K562 (cell line): ENCODE results near the gene FMN1. TPM values are rescaled to one million over a fixed set of nuclear protein-coding genes. Genes with fewer than 3 reads are reported as not detected.

Experiments used
- ATAC-seq: fragments of 200-7000 bp; cut with Tn5 transposase; 3 replicates; pipeline ENCODE4 v1.9.1; 2020; ENCODE audit warnings: moderate library complexity
- BruUV-seq: library from RNA; stranded (reverse); fragments of 400-500 nt; replicated peaks from 2 replicates; lab custom pipeline; 2021; lab: Mats Ljungman, UMichigan
- CTCF ChIA-PET: fragments of 300-600 bp; formaldehyde crosslinking; extraction: SDS; loops from one replicate; lab custom pipeline; 2021; ENCODE audit warnings: low intra/inter-chr PET ratio; lab: Yijun Ruan, JAX
- POLR2A ChIA-PET: fragments of 300-600, 350-650 bp; sonication (Branson Sonifier 250); formaldehyde crosslinking; extraction: SDS; loops from one replicate; lab custom pipeline; 2021; ENCODE audit warnings: antibody characterized with exemption, inconsistent platforms; lab: Yijun Ruan, JAX
- DNase-seq, 4 experiments: peaks; one replicate each; pipeline versions ENCODE4 v3.0.0 to v3.0.0-alpha.2; 2011 to 2018; ENCODE audit warnings: low spot score in 3 of 4, mixed read lengths in 3 of 4; ENCODE audit errors: extremely low read depth in 1 of 4
- FAIRE-seq: peaks from 2 replicates; lab custom pipeline; 2011; peaks lifted over from hg19 to GRCh38; lab: Jason Lieb, UNC
- H2AFZ ChIP-seq: 2 replicates; pipeline ENCODE4 v1.6.0; 2011; ENCODE audit warnings: low read depth, low read length, control low read depth, inconsistent platforms
- H3K27ac ChIP-seq: fragments of 200-600 bp; 3 replicates; pipeline ENCODE4 v1.8.0; 2011; ENCODE audit warnings: low read depth, mild to moderate bottlenecking, control low read depth, inconsistent platforms, low read length, moderate library complexity, mixed read lengths; ENCODE audit errors: extremely low read depth
- H3K27me3 ChIP-seq, 2 experiments: fragments of 300-600 bp in 1 of 2; 2 replicates in 1 of 2; 3 replicates in 1 of 2; pipeline versions ENCODE4 v1.6.0 to v1.8.0; 2011; ENCODE audit warnings: inconsistent platforms in 2 of 2, low read length in 2 of 2, mild to moderate bottlenecking in 1 of 2, mixed read lengths in 1 of 2, moderate library complexity in 1 of 2; ENCODE audit not compliant: control insufficient read depth in 2 of 2, insufficient read depth in 2 of 2
- H3K36me3 ChIP-seq: fragments of 300-600 bp; 3 replicates; pipeline ENCODE4 v1.8.0; 2011; ENCODE audit warnings: mild to moderate bottlenecking, low read length, inconsistent platforms; ENCODE audit not compliant: control insufficient read depth, insufficient read depth
- H3K4me1 ChIP-seq, 2 experiments: fragments of 200-600 bp in 1 of 2; replicated peaks in 1 of 2; 2 replicates in 1 of 2; 3 replicates in 1 of 2; pipeline versions ENCODE4 v1.5.1 to v1.8.0; 2011; ENCODE audit warnings: inconsistent platforms in 2 of 2, low read length in 2 of 2, mild to moderate bottlenecking in 1 of 2, mixed read lengths in 1 of 2, moderate library complexity in 1 of 2; ENCODE audit not compliant: control insufficient read depth in 2 of 2, insufficient read depth in 2 of 2
- H3K4me2 ChIP-seq: 2 replicates; pipeline ENCODE4 v1.6.1; 2011; ENCODE audit warnings: low read length, control low read depth, inconsistent platforms, mixed read lengths; ENCODE audit not compliant: insufficient read depth
- H3K4me3 ChIP-seq: fragments of 200-600 bp; sonication (generic), shearing (Covaris generic); 2 replicates; pipeline ENCODE4 v1.5.1; 2016; ENCODE audit warnings: control low read depth, inconsistent platforms
- H3K79me2 ChIP-seq: fragments of 200-600 bp; 3 replicates; pipeline ENCODE4 v1.8.0; 2011; ENCODE audit warnings: low read length, inconsistent platforms; ENCODE audit not compliant: control insufficient read depth, insufficient read depth
- H3K9ac ChIP-seq, 2 experiments: 2 replicates each; pipeline versions ENCODE4 v1.6.0 to v1.6.1; 2011; ENCODE audit warnings: low read depth in 2 of 2, low read length in 2 of 2, control low read depth in 1 of 2, inconsistent platforms in 1 of 2, mild to moderate bottlenecking in 1 of 2, mixed read lengths in 1 of 2; ENCODE audit not compliant: insufficient read depth in 1 of 2
- H3K9me1 ChIP-seq: one replicate; pipeline ENCODE4 v1.6.0; 2011; ENCODE audit warnings: inconsistent platforms, mild to moderate bottlenecking, low read length, moderate library complexity; ENCODE audit not compliant: control insufficient read depth, insufficient read depth
- H3K9me3 ChIP-seq: replicated peaks from 2 replicates; pipeline ENCODE4 v1.5.1; 2011; ENCODE audit warnings: low read depth, low read length, inconsistent platforms; ENCODE audit not compliant: control insufficient read depth, insufficient read depth
- H4K20me1 ChIP-seq: replicated peaks from 2 replicates; pipeline ENCODE4 v1.6.1; 2011; ENCODE audit warnings: low read length, inconsistent platforms, mixed read lengths; ENCODE audit not compliant: control insufficient read depth, insufficient read depth
- BRF1 ChIP-seq: IDR thresholded peaks from 3 replicates; pipeline ENCODE4 v1.6.1; 2011; ENCODE audit warnings: borderline replicate concordance, mild to moderate bottlenecking; ENCODE audit not compliant: insufficient read length; ENCODE audit errors: extremely low read depth
- CBX3 ChIP-seq, 2 experiments: IDR thresholded peaks; 1 replicate in 1 of 2; 2 replicates in 1 of 2; pipeline ENCODE4 v1.6.1; 2012; ENCODE audit warnings: inconsistent platforms in 2 of 2, low read length in 2 of 2, borderline replicate concordance in 1 of 2, control low read depth in 1 of 2
- CTBP1 ChIP-seq: fragments of 450-650 bp; IDR thresholded peaks from 2 replicates; pipeline ENCODE4 v1.6.1; 2016; ENCODE audit warnings: borderline replicate concordance
- EZH2 ChIP-seq: IDR thresholded peaks from 2 replicates; pipeline ENCODE4 v1.6.1; 2012; ENCODE audit warnings: low read depth, mild to moderate bottlenecking, inconsistent platforms, low read length, borderline replicate concordance
- NCOA2 ChIP-seq, 2 experiments: fragments of 450-650 bp; IDR thresholded peaks; 2 replicates each; pipeline ENCODE4 v1.6.1; 2018; ENCODE audit warnings: mild to moderate bottlenecking in 2 of 2, moderate library complexity in 1 of 2; ENCODE audit not compliant: partially characterized antibody in 2 of 2
- SIX5 ChIP-seq, 2 experiments: IDR thresholded peaks; 2 replicates each; pipeline ENCODE4 v1.6.1; 2011; ENCODE audit warnings: low read length in 2 of 2, borderline replicate concordance in 1 of 2, low read depth in 1 of 2, mild to moderate bottlenecking in 1 of 2, moderate library complexity in 1 of 2; ENCODE audit not compliant: insufficient read depth in 1 of 2
- XRCC5 ChIP-seq: fragments of 200-400 bp; formaldehyde crosslinking; IDR thresholded peaks from 2 replicates; pipeline ENCODE4 v1.6.1; 2017; ENCODE audit warnings: low read depth, mild to moderate bottlenecking, low read length
- ZNF253 ChIP-seq: fragments of 250-450 bp; sonication (Bioruptor Pico); conservative IDR thresholded peaks from 2 replicates; pipeline ENCODE4 v1.6.1; 2021; ENCODE audit warnings: mild to moderate bottlenecking
- ZNF436 ChIP-seq: fragments of 250-450, 450-650 bp; sonication (Bioruptor Pico); formaldehyde crosslinking; IDR thresholded peaks from 2 replicates; pipeline ENCODE4 v1.7.0; 2020; ENCODE audit warnings: mild to moderate bottlenecking
- WGBS: fragments of 100-300 bp; shearing (Covaris generic); methylation state at CpG from one replicate; pipeline ENCODE4 v1.1.6; 2016; ENCODE audit warnings: low coverage, mixed read lengths; ENCODE audit not compliant: insufficient coverage; ENCODE audit errors: missing lambda C conversion rate; 5-methylcytosine and 5-hydroxymethylcytosine counted together
- in situ Hi-C: fragments of 300-500 bp; cut with MboI; formaldehyde crosslinking; loops from 4 replicates; pipeline ENCODE4 v1.15.0; 2018; ENCODE audit warnings: inconsistent platforms, mixed read lengths
- intact Hi-C: fragments of 100-400 bp; cut with micrococcal nuclease; formaldehyde crosslinking; loops from 2 replicates; pipeline ENCODE4 v1.14.2; 2022
- polyA plus RNA-seq, 8 experiments: library from polyadenylated mRNA; depleted of rRNA in 4 of 8; stranded (reverse) in 5 of 8; unstranded in 3 of 8; fragments of >200 nt; fragmentation: Nextera tagmentation in 2 of 8; fragmentation: Illumina TruSeq in 1 of 8; extraction: Ambion mirVana in 2 of 8; extraction: Trizol in 1 of 8; gene quantifications; 2 replicates each; pipeline versions ENCODE4 v1.2.1 to v1.2.3, GENCODE V29; 2011 to 2014; ENCODE audit warnings: inconsistent platforms in 1 of 8, missing spikeins in 1 of 8
- total RNA-seq, 7 experiments: library from RNA; depleted of rRNA in 6 of 7; stranded (reverse); fragments of >200 nt in 6 of 7; fragmentation: Illumina TruSeq in 2 of 7; extraction: Trizol in 2 of 7; gene quantifications; 2 replicates each; pipeline versions ENCODE4 v1.2.1 to v1.2.3, GENCODE V29; 2011 to 2021; ENCODE audit warnings: low replicate concordance in 1 of 7
- TF ChIP-seq, protein P1 (sequence below), 2 experiments: fragments of 450-650 bp in 1 of 2; sonication (generic) in 1 of 2; formaldehyde crosslinking; conservative IDR thresholded peaks; 2 replicates each; pipeline versions ENCODE4 v1.4.0 to v1.8.1; 2020 to 2022; ENCODE audit warnings: mild to moderate bottlenecking in 1 of 2, missing genetic modification reagents in 1 of 2

The FMN1 gene
- total and polyA plus RNA-seq, 9 of the 15 experiments (the other 6 are each of a cell fraction or from before 2014, with no cell fraction given): 0.03 to 0.07 (median 0.04) TPM; not detected in 6

DNA sequence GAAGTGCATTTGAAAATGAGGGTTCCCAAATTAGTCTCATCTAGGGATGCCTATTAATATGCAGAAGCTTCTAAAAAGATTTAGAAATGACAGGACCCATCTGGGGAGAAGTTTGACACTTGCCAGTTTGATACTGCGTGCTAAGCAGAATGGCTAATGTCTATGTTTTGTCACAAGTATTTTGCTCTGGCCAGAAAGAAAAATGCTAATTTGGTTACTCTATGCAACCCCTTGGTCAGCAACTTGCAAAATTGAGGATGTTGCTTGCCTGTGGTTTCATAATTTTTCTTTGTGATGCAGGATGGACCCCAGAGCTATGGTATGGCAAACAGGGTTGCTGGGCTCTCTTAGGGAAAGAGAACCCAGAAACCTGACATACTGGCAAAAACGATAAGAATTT lies 148.2 kb downstream of the FMN1 start:
- in situ Hi-C loops: no loop called here
- H3K36me3 ChIP-seq: no peaks in the 10 kb centered on the region
- H3K4me3 ChIP-seq: no peak overlapping the region
- no peak overlapping the region for H3K9ac ChIP-seq
- TF ChIP-seq XRCC5 (no peak), ZNF436 (CRISPR knock-in tag) (no peak)
- H3K9me1 ChIP-seq: no peaks in the 10 kb centered on the region
- no peak overlapping the region for H3K27ac ChIP-seq
- ChIA-PET POLR2A (interaction anchor here (0.7 kb wide), 1 partner anchor 13 kb away, joined by 3 read pairs; no protein-coding TSS in a partner anchor), CTCF (no interaction called here)
- H3K4me1 ChIP-seq: no peaks in the 10 kb centered on the region
- FAIRE-seq (no peak), ATAC-seq (no peak), DNase-seq (no peak)
- H2AFZ ChIP-seq: no peak overlapping the region
- BruUV-seq: no TSS peak
- intact Hi-C loops: no loop called here
- no peaks in the 10 kb centered on the region for H3K27me3 ChIP-seq
- 4% methylated on average over 2 of the region's 2 CpGs for WGBS
- H3K9me3 ChIP-seq: no peaks in the 10 kb centered on the region
- H4K20me1 ChIP-seq: no peaks in the 10 kb centered on the region
- H3K79me2 ChIP-seq: no peaks in the 10 kb centered on the region
- H3K4me2 ChIP-seq: no peak overlapping the region

DNA sequence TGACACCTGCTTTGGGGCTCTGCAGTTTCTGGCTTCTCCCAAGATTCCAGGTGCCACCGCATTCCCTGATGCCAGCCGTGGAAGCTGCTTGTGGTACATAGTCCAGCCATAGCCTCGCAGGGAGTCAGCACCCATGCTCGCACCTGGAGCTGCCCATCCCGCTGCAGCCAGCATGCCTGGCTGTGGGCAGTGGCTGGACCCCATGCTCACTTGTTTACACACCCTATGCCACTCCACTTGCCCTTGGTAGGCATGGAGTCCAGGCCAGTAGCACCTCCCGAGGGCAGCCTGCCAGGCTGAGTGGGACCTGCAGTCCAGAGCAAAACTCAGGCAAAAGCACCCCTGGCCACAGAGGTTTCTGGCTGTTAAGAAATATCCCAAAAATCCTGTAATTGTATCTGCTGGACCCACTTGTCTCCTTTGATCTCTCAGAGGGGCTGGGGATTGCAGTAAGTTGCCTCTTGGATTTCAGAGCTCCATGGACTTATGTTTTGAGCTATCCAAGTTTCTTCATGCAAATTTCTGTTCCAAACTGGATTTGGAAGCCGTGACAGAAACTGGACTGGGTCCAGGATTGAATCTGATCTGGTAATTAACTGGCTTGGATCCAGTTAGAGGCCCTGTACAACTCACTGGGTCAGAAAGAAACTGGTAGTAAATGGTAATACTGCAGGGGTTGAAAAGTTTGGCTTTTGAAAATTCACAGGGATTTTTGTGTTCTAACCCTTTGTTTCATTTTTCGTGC lies 149.3 kb downstream of the FMN1 start:
- no peaks in the 10 kb centered on the region for H3K27me3 ChIP-seq
- BruUV-seq: no TSS peak
- no peaks in the 10 kb centered on the region for H4K20me1 ChIP-seq
- no peak for FAIRE-seq
- H2AFZ ChIP-seq: no peak overlapping the region
- ChIA-PET POLR2A (interaction anchor here (1.1 kb wide), 1 partner anchor 12 kb away, joined by 4 read pairs; no protein-coding TSS in a partner anchor), CTCF (no interaction called here)
- H3K36me3 ChIP-seq: no peaks in the 10 kb centered on the region
- intact Hi-C loops: no loop called here
- no peak overlapping the region for H3K4me2 ChIP-seq
- no peak overlapping the region for H3K27ac ChIP-seq
- no peaks in the 10 kb centered on the region for H3K9me3 ChIP-seq
- ATAC-seq: no peak
- in situ Hi-C loops: no loop called here
- H3K79me2 ChIP-seq: no peaks in the 10 kb centered on the region
- WGBS: 2% methylated on average over 8 of the region's 8 CpGs
- no peak for DNase-seq
- no peak overlapping the region for H3K4me3 ChIP-seq
- H3K9ac ChIP-seq: no peak overlapping the region
- no peaks in the 10 kb centered on the region for H3K9me1 ChIP-seq
- no peaks in the 10 kb centered on the region for H3K4me1 ChIP-seq
- TF ChIP-seq BRF1: no peak
- TF ChIP-seq SIX5 (IDR thresholded peaks at IDR 0.05; ENCODE audit: borderline replicate concordance in 1 of 2, insufficient read depth in 1 of 2, low read depth in 1 of 2, low read length in 2 of 2): no peak
- TF ChIP-seq ZNF253 (CRISPR knock-in tag): no peak
- no peak for TF ChIP-seq CBX3 (IDR thresholded peaks at IDR 0.05; ENCODE audit: borderline replicate concordance in 1 of 2, low read length in 2 of 2)
- TF ChIP-seq EZH2: no peak
- no peak for TF ChIP-seq CTBP1
- TF ChIP-seq, protein P1, sequence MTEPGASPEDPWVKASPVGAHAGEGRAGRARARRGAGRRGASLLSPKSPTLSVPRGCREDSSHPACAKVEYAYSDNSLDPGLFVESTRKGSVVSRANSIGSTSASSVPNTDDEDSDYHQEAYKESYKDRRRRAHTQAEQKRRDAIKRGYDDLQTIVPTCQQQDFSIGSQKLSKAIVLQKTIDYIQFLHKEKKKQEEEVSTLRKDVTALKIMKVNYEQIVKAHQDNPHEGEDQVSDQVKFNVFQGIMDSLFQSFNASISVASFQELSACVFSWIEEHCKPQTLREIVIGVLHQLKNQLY (CRISPR knock-in tag; conservative IDR thresholded peaks at IDR 0.05): no peak
- no peak for TF ChIP-seq NCOA2 (IDR thresholded peaks at IDR 0.05; ENCODE audit: partially characterized antibody in 2 of 2)
